T-helper 1 cell treated with Interleukin-12 subunit alpha and Interleukin-12 subunit beta and Interleukin-4 antibody, amounts not matched to agents 30 ng/mL and 1 ng/mL, for 36 hours (primary cell): ENCODE measurements around the gene CCL26. TPM values are rescaled to one million over a fixed set of nuclear protein-coding genes. Genes with fewer than 3 reads are reported as not detected.

Experiments used
- total RNA-seq: library from RNA; stranded (reverse); gene quantifications from 2 replicates; pipeline ENCODE4 v1.2.3, GENCODE V29; 2022

The CCL26 gene
- total RNA-seq, 1 donor from 2014 or later = not detected

Other genes with a start within 250 kb of the CCL26 start
- 1.5 and 1.9 TPM in 2 replicates for gene HIP1, start 33.3 kb downstream of the CCL26 start, total RNA-seq
- gene CCL24, start 41.6 kb upstream of the CCL26 start, total RNA-seq = not detected in 2 replicates
- gene RHBDD2, start 106.8 kb upstream of the CCL26 start, total RNA-seq = 41.4 and 43.5 TPM in 2 replicates
- 78.0 and 78.2 TPM in 2 replicates for gene POR, start 142.9 kb upstream of the CCL26 start, total RNA-seq
- gene TMEM120A, start 222.4 kb upstream of the CCL26 start, total RNA-seq = 35.9 and 44.0 TPM in 2 replicates